Measurements from ENCODE around the gene TWSG1. TPM values are rescaled to one million over a fixed set of nuclear protein-coding genes. Genes with fewer than 3 reads are reported as not detected.

Gene TWSG1
- polyA plus RNA-seq, 1 donor = 32.6 TPM

Other genes starting within 250 kb of the TWSG1 start
- gene NDUFV2, start 232.1 kb upstream of the TWSG1 start, polyA plus RNA-seq (ENCODE audit: insufficient read length) = 106 TPM
- gene ANKRD12, start 198.0 kb upstream of the TWSG1 start, polyA plus RNA-seq (ENCODE audit: insufficient read length) = 19.5 TPM
- gene RALBP1, start 140.7 kb downstream of the TWSG1 start, polyA plus RNA-seq (ENCODE audit: insufficient read length) = 43.5 TPM

All from hindlimb muscle (tissue), 1 donor.